ENCODE data around the gene FSTL5. TPM values are rescaled to one million over a fixed set of nuclear protein-coding genes. Genes with fewer than 3 reads are reported as not detected.

The FSTL5 gene
- total RNA-seq, 1 experiment from 2014 or later: not detected

DNA sequence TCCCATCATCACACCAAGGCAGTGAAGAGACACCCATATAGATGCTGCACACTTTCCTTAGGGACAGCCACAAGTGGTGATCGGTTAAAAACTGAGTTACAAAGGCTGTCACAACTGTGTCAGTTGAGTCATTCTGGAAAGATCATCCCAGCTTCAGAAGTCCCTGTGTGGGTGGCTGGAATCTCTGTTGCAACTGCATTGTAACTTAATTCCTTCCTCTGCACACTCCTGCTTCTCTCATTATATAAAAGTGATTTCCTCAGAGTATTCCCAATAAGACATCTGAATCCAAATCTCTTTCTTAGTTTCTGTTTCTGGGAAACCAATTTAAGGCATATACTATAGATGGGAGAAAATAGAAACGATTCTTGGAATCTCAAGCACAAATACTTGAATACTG, 88.1 kb downstream of the FSTL5 start:
- Histone ChIP-seq H4K20me1 (ENCODE audit: control insufficient read depth, insufficient read depth, insufficient read length) (no peaks in the 10 kb centered on the region), H2BK20ac (ENCODE audit: low read depth, low read length, poor library complexity, severe bottlenecking) (no peak overlapping the region), H3K14ac (ENCODE audit: insufficient read depth, low read length) (no peak overlapping the region), H4K8ac (replicated peaks; ENCODE audit: insufficient read length, low read depth, low read length) (no peak overlapping the region), H3K79me2 (ENCODE audit: insufficient read depth, low read length) (no peaks in the 10 kb centered on the region), H4K5ac (ENCODE audit: insufficient read length, low read depth, low read length) (no peak overlapping the region), H2BK12ac (ENCODE audit: insufficient read length, low read depth, low read length) (no peak overlapping the region), H4K91ac (ENCODE audit: insufficient read length, low read depth, low read length) (no peak overlapping the region), H3K9me3 (ENCODE audit: control insufficient read depth, low read depth, low read length) (no peaks in the 10 kb centered on the region), H3K56ac (ENCODE audit: insufficient read length, low read depth, low read length) (no peak overlapping the region), H3K79me1 (ENCODE audit: insufficient read depth, low read depth, low read length, poor library complexity, severe bottlenecking) (no peaks in the 10 kb centered on the region), H3K9ac (ENCODE audit: extremely low read depth, insufficient read length, low read length) (no peak overlapping the region), H3K18ac (ENCODE audit: insufficient read length, low read depth, low read length) (no peak overlapping the region), H3K4me1 (ENCODE audit: insufficient read depth, low read length) (no peaks in the 10 kb centered on the region), H2AK5ac (ENCODE audit: insufficient read length, low read length) (no peak overlapping the region), H2BK15ac (ENCODE audit: low read depth, low read length) (no peak overlapping the region), H3K27ac (ENCODE audit: insufficient read length, low read depth, low read length) (no peak overlapping the region), H3K23ac (ENCODE audit: insufficient read length, low read depth, low read length) (no peak overlapping the region), H3K23me2 (ENCODE audit: insufficient read length, low read depth, low read length, poor library complexity, severe bottlenecking) (no peaks in the 10 kb centered on the region), H2BK5ac (ENCODE audit: insufficient read length, low read length) (no peak overlapping the region), H2AFZ (ENCODE audit: low read length) (no peak overlapping the region), H3K27me3 (ENCODE audit: insufficient read depth, low read length) (no peaks in the 10 kb centered on the region), H3K4ac (ENCODE audit: low read depth, low read length) (no peak overlapping the region), H2BK120ac (ENCODE audit: low read depth, low read length, poor library complexity, severe bottlenecking) (no peak overlapping the region), H3T11ph (ENCODE audit: low read length) (no peak overlapping the region), H3K4me2 (ENCODE audit: insufficient read depth, insufficient read length, low read length) (no peak overlapping the region)
- H3K4me3 Mint-ChIP-seq: no peak overlapping the region
- no peaks in the 10 kb centered on the region for H3K36me3 Mint-ChIP-seq (ENCODE audit: insufficient read depth in 1 of 3, low read depth in 3 of 3)
- no peaks in the 10 kb centered on the region; a peak in 1 of 4 replicates for H3K4me1 Mint-ChIP-seq
- H3K27ac Mint-ChIP-seq: no peak overlapping the region
- TF ChIP-seq, protein P1, sequence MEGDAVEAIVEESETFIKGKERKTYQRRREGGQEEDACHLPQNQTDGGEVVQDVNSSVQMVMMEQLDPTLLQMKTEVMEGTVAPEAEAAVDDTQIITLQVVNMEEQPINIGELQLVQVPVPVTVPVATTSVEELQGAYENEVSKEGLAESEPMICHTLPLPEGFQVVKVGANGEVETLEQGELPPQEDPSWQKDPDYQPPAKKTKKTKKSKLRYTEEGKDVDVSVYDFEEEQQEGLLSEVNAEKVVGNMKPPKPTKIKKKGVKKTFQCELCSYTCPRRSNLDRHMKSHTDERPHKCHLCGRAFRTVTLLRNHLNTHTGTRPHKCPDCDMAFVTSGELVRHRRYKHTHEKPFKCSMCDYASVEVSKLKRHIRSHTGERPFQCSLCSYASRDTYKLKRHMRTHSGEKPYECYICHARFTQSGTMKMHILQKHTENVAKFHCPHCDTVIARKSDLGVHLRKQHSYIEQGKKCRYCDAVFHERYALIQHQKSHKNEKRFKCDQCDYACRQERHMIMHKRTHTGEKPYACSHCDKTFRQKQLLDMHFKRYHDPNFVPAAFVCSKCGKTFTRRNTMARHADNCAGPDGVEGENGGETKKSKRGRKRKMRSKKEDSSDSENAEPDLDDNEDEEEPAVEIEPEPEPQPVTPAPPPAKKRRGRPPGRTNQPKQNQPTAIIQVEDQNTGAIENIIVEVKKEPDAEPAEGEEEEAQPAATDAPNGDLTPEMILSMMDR (conservative IDR thresholded peaks at IDR 0.05): no peak
- no peaks in the 10 kb centered on the region; a peak in 1 of 5 replicates for H3K9me3 Mint-ChIP-seq
- no peaks in the 10 kb centered on the region for H3K27me3 Mint-ChIP-seq (ENCODE audit: low read depth)
- no CpG with 5 or more reads among the region's 2 CpGs for WGBS (ENCODE audit: extremely low coverage, insufficient read length, low lambda C conversion rate)
- DNase-seq: no peak

Measured in H9 (cell line).